Stimulated activated CD4-positive, alpha-beta T cell treated with anti-CD3 and anti-CD28 coated beads, Interleukin-1b, Interleukin-23, amount 100 ng/mL, for 1 hour (primary cell): ENCODE results near the gene EIF5A2.

ENCODE experiments used
- DNase-seq, 2 donors: peaks; one replicate each; pipeline ENCODE4 v3.0.0-alpha.2; 2020; ENCODE audit warnings: low read depth in 2 of 2

EIF5A2 gene

GRCh38 chr3:170852324-170852723, 56.1 kb downstream of the EIF5A2 start:
- DNase-seq: no peak

GRCh38 chr3:170848292-170848917, 60.0 kb downstream of the EIF5A2 start:
- no peak for DNase-seq

- no peak for DNase-seq
Observed at GRCh38 chr3:170844377-170844776, 64.1 kb downstream of the EIF5A2 start.

GRCh38 chr3:170840291-170840859, 68.1 kb downstream of the EIF5A2 start:
- DNase-seq: no peak

- DNase-seq: no peak
Observed at GRCh38 chr3:170839518-170840100, 68.8 kb downstream of the EIF5A2 start.
